Immature natural killer cell (primary cell): ENCODE results near the gene MPZ. TPM values are rescaled to one million over a fixed set of nuclear protein-coding genes. Genes with fewer than 3 reads are reported as not detected.
"Not testable (repeated sequence)": the region's sequence is repeated elsewhere in the genome, so short reads cannot be mapped to it uniquely, and the experiment has no call there.

Experiments
- DNase-seq, 3 donors: peaks; one replicate each; pipeline ENCODE4 v3.0.0; 2022; ENCODE audit warnings: mixed read lengths in 1 of 3
- H3K27ac Mint-ChIP-seq, 6 donors: one replicate each; pipeline ENCODE4 v1.8.0; 2020; ENCODE audit warnings: mixed read lengths in 6 of 6, mild to moderate bottlenecking in 5 of 6, inconsistent platforms in 4 of 6, moderate library complexity in 3 of 6
- H3K27me3 Mint-ChIP-seq, 3 donors: one replicate each; pipeline ENCODE4 v1.8.0; 2020 to 2021; ENCODE audit warnings: low read depth in 3 of 3, mild to moderate bottlenecking in 3 of 3, mixed read lengths in 3 of 3, moderate library complexity in 3 of 3, inconsistent platforms in 1 of 3
- H3K36me3 Mint-ChIP-seq, 3 donors: one replicate each; pipeline ENCODE4 v1.8.0; 2020; ENCODE audit warnings: mixed read lengths in 3 of 3, inconsistent platforms in 2 of 3, mild to moderate bottlenecking in 2 of 3
- H3K4me1 Mint-ChIP-seq, 2 donors: one replicate each; pipeline ENCODE4 v1.8.0; 2020; ENCODE audit warnings: inconsistent platforms in 2 of 2, mild to moderate bottlenecking in 2 of 2, mixed read lengths in 2 of 2, moderate library complexity in 1 of 2
- H3K4me3 Mint-ChIP-seq, 5 donors: one replicate each; pipeline ENCODE4 v1.8.0; 2020; ENCODE audit warnings: mild to moderate bottlenecking in 5 of 5, mixed read lengths in 5 of 5, inconsistent platforms in 3 of 5, moderate library complexity in 3 of 5
- H3K9me3 Mint-ChIP-seq, 6 donors: one replicate each; pipeline ENCODE4 v1.8.0; 2020; ENCODE audit warnings: mild to moderate bottlenecking in 6 of 6, mixed read lengths in 6 of 6, inconsistent platforms in 4 of 6, moderate library complexity in 3 of 6
- polyA plus RNA-seq, 3 donors: library from polyadenylated mRNA; unstranded; fragments of 300-500 nt; fragmentation: Illumina TruSeq; gene quantifications; one replicate each; pipeline ENCODE4 v1.2.3, GENCODE V29; 2021

MPZ gene
- polyA plus RNA-seq, 3 donors from 2014 or later: not detected

DNA sequence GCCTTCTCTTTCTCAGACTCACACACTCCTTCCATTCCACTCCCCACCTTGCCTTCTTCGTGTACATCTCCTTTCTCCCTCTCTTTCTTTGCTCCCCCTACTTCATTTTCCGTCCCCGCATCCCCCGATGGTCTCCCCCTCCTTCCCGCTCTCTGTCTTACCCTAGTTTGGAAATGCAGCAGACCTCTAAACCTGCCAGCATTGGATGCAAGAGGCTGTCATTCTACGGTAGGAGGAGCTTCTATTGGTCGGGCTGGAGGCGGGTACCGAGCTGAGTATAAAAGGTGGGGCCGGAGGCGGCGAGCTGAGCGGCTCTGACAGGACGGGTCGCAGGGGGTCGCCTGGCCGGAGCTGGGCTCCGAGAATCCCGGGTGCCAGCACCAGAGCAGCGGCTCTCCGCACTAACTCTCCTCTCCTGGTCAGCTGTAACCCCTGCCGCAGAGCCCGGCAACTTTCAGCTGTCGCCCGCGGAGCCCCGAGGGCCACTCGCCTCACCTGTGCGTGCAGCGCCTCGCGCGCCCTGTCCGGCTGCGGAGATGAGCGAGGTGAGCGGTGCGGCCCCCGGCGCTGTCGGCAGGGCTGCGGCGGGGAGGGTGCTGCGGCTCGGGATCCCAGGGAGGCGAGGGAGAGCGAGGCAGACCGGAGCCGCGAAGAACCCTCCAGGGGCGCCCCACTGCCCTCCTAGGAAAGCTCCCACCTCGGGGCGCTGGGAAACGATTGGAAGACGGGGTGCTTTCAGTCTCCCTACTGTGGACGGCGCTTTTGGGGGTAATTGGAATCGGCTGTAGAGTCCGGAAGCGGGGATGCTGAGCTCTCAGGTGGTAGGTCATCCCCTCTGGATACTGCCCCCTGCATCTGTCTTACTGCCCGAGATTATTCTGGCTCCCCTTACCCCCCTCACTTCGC is 51.1 kb downstream of the MPZ start, which contains the start of gene PCP4L1:
PCP4L1 (plus strand) TSS at position 307 of the 906 bp plus-strand sequence; CDS start at position 537, 230 bp downstream.
- peaks cover 19 to 37% (median 28%) of the 10 kb centered on the region in 3 donors for H3K27me3 Mint-ChIP-seq
- peak within 1 kb of the TSS; percentile 60 to 82 (median 70) for H3K4me3 Mint-ChIP-seq
- H3K9me3 Mint-ChIP-seq: peaks cover 11 to 27% (median 18%) of the 10 kb centered on the region in 6 donors
- peaks cover 4 to 9% (median 6%) of the 10 kb centered on the region in 3 donors for H3K36me3 Mint-ChIP-seq
- H3K27ac Mint-ChIP-seq: no peak within 1 kb of the TSS
- peaks cover 10 to 16% of the 10 kb centered on the region in 2 donors for H3K4me1 Mint-ChIP-seq
- peak; percentile 21 to 28 (median 22) for DNase-seq

DNA sequence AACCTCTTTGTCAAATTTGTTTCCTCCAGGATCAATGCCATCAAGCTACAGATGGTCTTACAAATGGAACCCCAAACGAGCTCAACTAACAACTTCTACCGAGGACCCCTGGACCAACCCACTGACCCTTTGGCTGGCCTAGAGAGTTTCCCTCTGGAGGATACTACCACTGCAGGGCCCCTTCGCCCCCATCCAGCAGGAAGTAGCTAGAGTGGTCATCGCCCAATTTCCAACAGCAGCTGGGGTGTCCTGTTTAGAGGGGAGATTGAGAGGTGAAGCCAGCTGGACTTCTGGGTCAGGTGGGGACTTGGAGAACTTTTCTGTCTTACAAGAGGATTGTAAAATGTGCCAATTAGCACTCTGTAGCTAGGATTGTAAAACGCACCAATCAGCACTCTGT is 52.7 kb downstream of the MPZ start:
- not testable (repeated sequence) for H3K4me3 Mint-ChIP-seq, H3K27ac Mint-ChIP-seq, H3K36me3 Mint-ChIP-seq, DNase-seq
- Mint-ChIP-seq H3K9me3 (peaks cover 11 to 27% (median 18%) of the 10 kb centered on the region in 6 donors), H3K27me3 (peaks cover 19 to 37% (median 25%) of the 10 kb centered on the region in 3 donors), H3K4me1 (peaks cover 10 to 16% of the 10 kb centered on the region in 2 donors)

DNA sequence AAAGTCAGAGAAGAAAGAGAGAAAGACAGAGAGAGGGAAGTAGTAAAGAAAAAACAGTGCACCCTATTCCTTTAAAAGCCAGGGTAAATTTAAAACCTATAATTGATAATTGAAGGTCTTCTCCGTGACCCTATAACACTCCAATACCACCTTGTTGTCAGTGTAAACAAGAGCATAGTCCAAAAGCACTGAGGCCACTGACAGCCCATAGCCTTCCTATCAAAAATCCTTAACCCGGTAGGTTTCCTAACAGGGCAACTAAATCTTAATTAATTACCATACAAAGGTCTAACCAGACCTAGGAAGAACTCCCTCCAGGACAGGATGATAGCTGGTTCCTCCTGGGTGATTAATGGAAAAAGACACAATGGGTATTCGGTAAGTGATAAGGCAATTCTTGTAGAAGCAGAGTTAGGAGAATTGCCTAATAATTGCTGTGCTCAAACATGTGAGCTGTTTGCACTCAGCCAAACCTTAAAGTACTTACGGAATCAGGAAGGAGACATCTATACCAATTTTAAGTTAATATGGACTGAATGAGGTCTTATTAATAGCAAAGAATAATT is 53.7 kb downstream of the MPZ start:
- DNase-seq, H3K36me3 Mint-ChIP-seq, H3K27ac Mint-ChIP-seq, H3K4me3 Mint-ChIP-seq: not testable (repeated sequence)
- Mint-ChIP-seq H3K4me1 (peaks cover 10 to 16% of the 10 kb centered on the region in 2 donors), H3K27me3 (peaks cover 17 to 30% (median 25%) of the 10 kb centered on the region in 3 donors), H3K9me3 (peaks cover 11 to 27% (median 18%) of the 10 kb centered on the region in 6 donors)

DNA sequence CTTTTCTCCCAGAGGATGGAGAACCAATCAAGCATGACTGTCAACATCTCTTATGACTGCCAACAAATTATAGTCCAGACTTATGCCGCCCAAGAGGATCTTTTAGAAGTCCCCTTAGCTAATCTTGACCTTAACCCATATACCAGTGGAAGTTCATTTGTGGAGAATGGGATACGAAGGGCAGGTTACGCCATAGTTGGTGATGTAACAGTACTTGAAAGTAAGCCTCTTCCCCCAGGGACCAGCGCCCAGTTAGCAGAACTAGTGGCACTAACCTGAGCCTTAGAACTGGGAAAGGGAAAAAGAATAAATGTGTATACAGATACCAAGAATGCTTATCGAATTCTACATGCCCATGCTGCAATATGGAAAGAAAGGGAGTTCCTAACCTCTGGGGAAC is 54.5 kb downstream of the MPZ start:
- Mint-ChIP-seq H3K4me1 (peaks cover 10 to 16% of the 10 kb centered on the region in 2 donors), H3K27me3 (peaks cover 13 to 26% (median 22%) of the 10 kb centered on the region in 3 donors), H3K9me3 (peaks cover 11 to 27% (median 18%) of the 10 kb centered on the region in 6 donors)
- H3K27ac Mint-ChIP-seq, H3K4me3 Mint-ChIP-seq, DNase-seq, H3K36me3 Mint-ChIP-seq: not testable (repeated sequence)

Other genes with a start within 250 kb of the MPZ start
- 100 to 1,000 TPM in 2 of 3 donors, 10 to 100 TPM in 1; 98.0 to 265 (median 103) TPM for gene ARHGAP30, start 240.1 kb downstream of the MPZ start, polyA plus RNA-seq
- not detected for gene NECTIN4, start 220.4 kb downstream of the MPZ start, polyA plus RNA-seq
- gene KLHDC9, start 211.6 kb downstream of the MPZ start, polyA plus RNA-seq: under 1 TPM in 1 of 3 donors, not detected in 2; 0.59 TPM
- gene PFDN2, start 191.9 kb downstream of the MPZ start, polyA plus RNA-seq: 10 to 100 TPM; 63.4 to 84.4 (median 83.0) TPM
- gene NIT1, start 191.9 kb downstream of the MPZ start, polyA plus RNA-seq: 10 to 100 TPM; 17.3 to 21.9 (median 18.2) TPM
- gene DEDD, start 177.3 kb downstream of the MPZ start, polyA plus RNA-seq: 10 to 100 TPM; 27.5 to 43.8 (median 42.2) TPM
- gene UFC1, start 156.0 kb downstream of the MPZ start, polyA plus RNA-seq: 100 to 1,000 TPM; 174 to 219 (median 186) TPM
- 10 to 100 TPM in 2 of 3 donors, 1 to 10 TPM in 1; 9.0 to 25.5 (median 14.7) TPM for gene USP21, start 150.5 kb downstream of the MPZ start, polyA plus RNA-seq
- gene PPOX, start 143.5 kb downstream of the MPZ start, polyA plus RNA-seq: 10 to 100 TPM; 18.2 to 30.1 (median 21.9) TPM
- 10 to 100 TPM; 38.7 to 68.0 (median 49.6) TPM for gene B4GALT3, start 132.5 kb downstream of the MPZ start, polyA plus RNA-seq
- gene ADAMTS4, start 110.9 kb downstream of the MPZ start, polyA plus RNA-seq: under 1 TPM in 2 of 3 donors, not detected in 1; 0.10 to 0.29 TPM
- gene NDUFS2, start 107.6 kb downstream of the MPZ start, polyA plus RNA-seq: 100 to 1,000 TPM in 1 of 3 donors, 10 to 100 TPM in 2; 59.6 to 117 (median 99.1) TPM
- 1,000 to 10,000 TPM; 1,827 to 3,702 (median 3,300) TPM for gene FCER1G, start 94.7 kb downstream of the MPZ start, polyA plus RNA-seq
- not detected for gene APOA2, start 86.3 kb downstream of the MPZ start, polyA plus RNA-seq
- gene TOMM40L, start 83.9 kb downstream of the MPZ start, polyA plus RNA-seq: 10 to 100 TPM in 2 of 3 donors, 1 to 10 TPM in 1; 7.9 to 11.3 (median 11.1) TPM
- gene NR1I3, start 71.8 kb downstream of the MPZ start, polyA plus RNA-seq: not detected
- gene PCP4L1, start 51.2 kb downstream of the MPZ start, polyA plus RNA-seq: not detected
- gene SDHC, start 4.4 kb upstream of the MPZ start, polyA plus RNA-seq: 100 to 1,000 TPM; 260 to 415 (median 324) TPM
- not detected for gene CFAP126, start 57.9 kb upstream of the MPZ start, polyA plus RNA-seq
- gene FCGR2A, start 195.5 kb upstream of the MPZ start, polyA plus RNA-seq: 1 to 10 TPM in 2 of 3 donors, under 1 TPM in 1; 0.71 to 5.2 (median 2.1) TPM
- 1 to 10 TPM in 2 of 3 donors, under 1 TPM in 1; 0.61 to 8.8 (median 6.9) TPM for gene HSPA6, start 214.6 kb upstream of the MPZ start, polyA plus RNA-seq
- gene FCGR3A, start 239.8 kb upstream of the MPZ start, polyA plus RNA-seq: 1,000 to 10,000 TPM in 2 of 3 donors, 100 to 1,000 TPM in 1; 491 to 1,637 (median 1,471) TPM